GM12865 (cell line): Measurements from ENCODE around the gene VGLL4.

Experiments used
- DNase-seq: peaks from one replicate; pipeline ENCODE4 v3.0.0; 2010; ENCODE audit warnings: low read depth
- H3K4me3 ChIP-seq: 2 replicates; pipeline ENCODE4 v1.5.1; 2011; ENCODE audit warnings: mild to moderate bottlenecking, low read depth, low read length, control low read depth
- CTCF ChIP-seq: IDR thresholded peaks from 2 replicates; pipeline ENCODE4 v1.5.1; 2011; ENCODE audit warnings: low read length, control low read depth, low read depth, inconsistent platforms; ENCODE audit not compliant: insufficient read depth; ENCODE audit errors: missing control alignments

VGLL4 gene

DNA sequence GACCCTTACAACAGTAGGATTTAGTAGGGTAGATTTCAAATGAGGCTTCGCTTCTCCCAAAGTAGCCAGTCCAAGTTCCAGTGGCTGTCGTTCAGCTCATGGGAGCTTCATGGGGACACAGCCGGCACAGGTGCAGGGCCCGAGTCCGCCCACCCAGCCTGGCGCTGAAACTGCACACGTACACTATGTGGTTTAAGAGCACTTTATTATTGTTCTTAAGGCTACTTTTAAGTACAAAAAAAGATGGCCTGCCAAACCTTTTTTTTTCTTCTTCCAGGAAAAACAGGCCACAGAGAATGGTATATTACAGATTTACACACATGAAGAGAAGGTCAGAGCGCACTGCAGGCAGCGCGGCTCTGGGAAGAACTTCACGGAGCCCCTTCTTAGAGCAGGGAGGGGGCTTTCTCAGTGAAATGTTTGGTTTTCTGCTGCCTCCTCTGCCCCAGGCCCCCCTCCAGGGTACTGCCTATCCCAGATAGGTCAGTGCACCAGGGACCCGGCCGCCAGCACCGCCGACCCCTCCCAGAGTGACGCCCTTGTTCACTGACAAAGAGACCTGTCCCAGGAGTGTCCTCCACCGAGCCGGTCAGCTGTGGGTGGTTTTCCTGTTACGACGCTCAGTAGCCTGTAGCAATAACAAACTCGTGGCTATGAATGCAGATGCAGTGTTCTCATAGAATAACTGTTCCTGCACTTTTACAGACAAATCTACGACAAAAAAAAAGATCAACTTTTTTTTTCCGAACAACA is 87.7 kb downstream of the VGLL4 start:
- no peak overlapping the region for H3K4me3 ChIP-seq
- TF ChIP-seq CTCF: no peak
- DNase-seq: no peak

DNA sequence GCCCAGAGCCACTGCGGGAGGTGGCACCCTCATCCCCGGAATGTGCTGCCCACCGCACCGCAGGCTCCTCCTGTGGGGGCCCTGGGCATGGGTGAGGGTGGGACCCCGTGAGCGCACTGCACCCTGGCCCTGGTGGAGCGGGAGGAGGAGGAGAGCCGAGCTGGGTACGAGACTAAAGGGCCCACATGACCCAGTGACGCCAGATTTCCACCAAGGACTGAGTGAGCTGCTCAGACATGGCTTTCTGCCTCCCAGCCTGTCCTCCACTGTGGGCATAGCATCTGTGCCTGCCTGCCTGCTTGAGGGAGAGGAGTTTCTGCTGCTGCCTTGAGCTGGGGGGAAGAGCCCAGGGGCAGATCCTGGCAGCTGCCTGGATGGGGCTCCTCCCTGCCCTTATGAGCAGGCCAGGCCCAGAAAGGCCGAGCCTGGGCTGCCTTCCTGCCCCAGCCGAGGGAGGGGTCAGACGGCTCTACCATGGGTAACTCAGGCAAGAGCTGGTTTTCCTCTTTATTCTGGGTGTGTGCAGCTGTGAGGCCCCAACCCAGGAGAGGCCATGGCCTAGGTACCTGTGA is 88.4 kb downstream of the VGLL4 start:
- no peak overlapping the region for H3K4me3 ChIP-seq
- no peak for DNase-seq
- TF ChIP-seq CTCF: no peak

GRCh38 chr3:11554666-11555065 is 89.0 kb downstream of the VGLL4 start:
- TF ChIP-seq CTCF: no peak
- no peak overlapping the region for H3K4me3 ChIP-seq
- no peak for DNase-seq

- TF ChIP-seq CTCF: no peak
- no peak overlapping the region for H3K4me3 ChIP-seq
- DNase-seq: no peak
Observed at GRCh38 chr3:11554236-11554610, 89.5 kb downstream of the VGLL4 start.

- H3K4me3 ChIP-seq: no peak overlapping the region
- no peak for DNase-seq
- no peak for TF ChIP-seq CTCF
Observed at GRCh38 chr3:11553436-11554235, 90.1 kb downstream of the VGLL4 start.

DNA sequence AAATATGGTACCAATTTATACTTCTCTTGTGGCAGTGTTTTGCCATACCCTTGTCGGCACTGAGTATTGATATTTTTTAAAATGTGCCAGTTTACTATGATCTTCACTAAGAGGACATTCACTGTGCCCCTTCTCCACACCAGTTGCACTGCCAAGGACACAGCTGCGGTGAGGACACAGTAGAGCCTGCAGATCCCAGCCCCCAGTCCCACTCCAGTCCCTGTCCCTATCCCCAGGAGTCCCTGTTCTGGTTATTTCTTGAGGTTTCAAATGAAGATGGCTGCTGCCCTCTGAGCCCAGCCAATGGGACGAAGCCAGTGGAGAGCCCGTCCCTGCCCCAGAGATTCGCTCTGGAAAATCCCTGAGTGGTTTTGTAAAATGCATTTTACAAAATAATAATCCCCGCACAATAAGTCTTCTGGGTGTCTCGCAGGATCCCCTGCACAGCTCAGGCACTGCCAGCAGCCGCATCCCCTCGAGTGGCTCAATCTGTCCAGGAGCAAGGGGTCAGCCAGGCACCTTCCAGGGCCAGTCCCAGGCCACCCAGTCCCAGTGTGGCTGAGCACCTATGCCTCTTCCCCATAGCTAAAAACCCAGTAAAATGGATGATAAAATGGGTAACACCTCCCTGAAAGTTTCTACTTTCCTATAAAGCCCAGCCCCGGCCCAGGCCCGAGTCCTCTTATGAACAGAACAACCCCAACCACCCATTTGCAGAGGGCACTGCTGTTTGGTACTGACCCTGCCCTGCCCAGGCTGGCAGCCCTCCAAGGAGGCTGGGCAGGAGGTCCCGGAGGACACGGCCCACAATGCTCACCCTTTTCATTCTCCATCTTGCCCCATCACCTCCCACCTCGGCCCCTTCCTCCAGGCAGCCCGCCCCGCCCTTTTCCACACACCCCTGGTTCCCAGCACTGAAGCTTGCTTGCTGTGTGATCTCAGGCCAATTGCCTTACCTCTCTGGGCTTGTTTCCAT is 91.1 kb downstream of the VGLL4 start:
- TF ChIP-seq CTCF: no peak
- no peak for DNase-seq
- H3K4me3 ChIP-seq: no peak overlapping the region
